IPS DF 19.7 (cell line): Measurements from ENCODE around the gene NOXO1.
"Not testable (repeated sequence)": the region's sequence is repeated elsewhere in the genome, so short reads cannot be mapped to it uniquely, and the experiment has no call there.

Source experiments
- DNase-seq: peaks from one replicate; pipeline ENCODE4 v3.0.0-alpha.2; 2013; ENCODE audit warnings: low read depth, low spot score

The NOXO1 gene

DNA sequence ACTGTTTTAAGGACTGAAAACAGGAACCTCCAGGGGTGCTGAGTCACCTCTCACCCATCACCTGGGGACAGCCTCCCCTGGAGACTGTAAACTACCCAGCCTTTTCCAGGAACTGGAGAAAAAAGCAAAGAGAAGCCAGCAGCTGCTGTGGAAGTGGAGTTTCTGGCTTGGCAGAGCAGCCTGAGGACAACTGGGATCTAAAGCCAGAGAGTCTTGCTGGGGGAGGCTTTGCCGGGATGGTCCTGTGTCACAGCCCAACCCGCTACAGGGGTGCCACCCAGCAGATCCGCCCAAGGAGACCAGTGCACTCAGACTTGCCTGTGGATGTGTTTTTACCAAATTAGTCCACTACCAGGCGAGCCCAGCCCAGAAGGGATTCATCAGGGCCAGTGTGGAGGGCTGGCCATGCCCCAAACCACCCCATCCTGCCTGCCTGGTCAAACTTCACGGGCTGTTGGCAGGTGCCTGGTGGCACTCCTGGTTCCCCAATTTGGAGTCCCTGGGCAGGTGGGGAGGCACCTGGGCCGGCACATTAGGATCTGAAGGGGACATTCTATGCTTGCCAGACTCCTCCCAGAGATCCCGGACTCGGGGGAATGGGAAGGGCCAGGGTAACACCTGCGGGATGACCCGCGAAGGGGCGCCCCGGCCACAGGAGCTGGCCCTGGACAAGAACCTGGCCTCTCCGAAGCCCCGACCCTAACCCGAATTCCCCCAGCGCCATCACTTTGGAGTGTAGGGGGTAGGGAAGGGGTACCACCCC lies 39.0 kb downstream of the NOXO1 start:
- no peak for DNase-seq

DNA sequence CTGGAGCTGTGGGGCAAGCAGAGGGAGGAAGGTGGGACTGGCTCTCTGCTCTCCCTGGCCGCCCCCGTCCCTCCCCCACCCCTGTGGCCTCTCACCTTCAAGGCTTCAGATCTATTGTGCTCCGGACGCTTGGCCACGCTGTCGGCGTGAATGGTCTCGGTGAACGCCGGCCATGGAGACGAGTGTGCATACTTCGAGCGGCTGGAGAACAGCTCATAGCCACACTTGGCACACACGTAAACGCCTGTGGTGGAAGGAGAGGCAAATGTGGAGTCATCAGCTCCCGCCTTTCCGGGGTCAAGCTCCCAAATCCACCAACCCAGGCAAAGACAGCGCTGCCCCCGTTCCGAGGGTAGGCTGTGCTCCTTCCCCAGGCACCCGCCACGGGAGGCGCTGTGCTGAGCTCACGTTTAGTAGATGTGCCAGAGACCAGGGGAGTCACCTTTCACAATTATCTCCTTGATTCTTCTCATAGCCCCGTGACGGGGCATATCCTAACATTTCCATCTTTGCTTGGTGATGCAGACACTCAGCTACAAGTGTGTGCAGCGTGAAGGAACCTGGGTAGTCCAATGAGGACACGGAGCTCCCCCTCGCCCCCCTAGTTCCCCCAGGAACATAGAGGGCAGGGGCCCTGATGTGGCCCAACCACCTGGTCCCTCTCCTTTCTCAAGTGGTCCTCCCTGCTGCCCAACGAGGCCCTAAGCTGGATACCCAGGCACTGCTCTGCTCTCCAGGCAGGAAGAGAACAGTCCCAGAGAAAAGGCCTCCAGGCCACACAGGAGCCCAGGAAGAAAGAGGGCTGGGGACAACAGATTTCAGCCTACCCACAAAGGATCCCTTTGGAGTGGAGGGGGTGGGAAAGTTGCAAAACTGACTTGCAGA lies 39.9 kb downstream of the NOXO1 start:
- DNase-seq, result no peak

DNA sequence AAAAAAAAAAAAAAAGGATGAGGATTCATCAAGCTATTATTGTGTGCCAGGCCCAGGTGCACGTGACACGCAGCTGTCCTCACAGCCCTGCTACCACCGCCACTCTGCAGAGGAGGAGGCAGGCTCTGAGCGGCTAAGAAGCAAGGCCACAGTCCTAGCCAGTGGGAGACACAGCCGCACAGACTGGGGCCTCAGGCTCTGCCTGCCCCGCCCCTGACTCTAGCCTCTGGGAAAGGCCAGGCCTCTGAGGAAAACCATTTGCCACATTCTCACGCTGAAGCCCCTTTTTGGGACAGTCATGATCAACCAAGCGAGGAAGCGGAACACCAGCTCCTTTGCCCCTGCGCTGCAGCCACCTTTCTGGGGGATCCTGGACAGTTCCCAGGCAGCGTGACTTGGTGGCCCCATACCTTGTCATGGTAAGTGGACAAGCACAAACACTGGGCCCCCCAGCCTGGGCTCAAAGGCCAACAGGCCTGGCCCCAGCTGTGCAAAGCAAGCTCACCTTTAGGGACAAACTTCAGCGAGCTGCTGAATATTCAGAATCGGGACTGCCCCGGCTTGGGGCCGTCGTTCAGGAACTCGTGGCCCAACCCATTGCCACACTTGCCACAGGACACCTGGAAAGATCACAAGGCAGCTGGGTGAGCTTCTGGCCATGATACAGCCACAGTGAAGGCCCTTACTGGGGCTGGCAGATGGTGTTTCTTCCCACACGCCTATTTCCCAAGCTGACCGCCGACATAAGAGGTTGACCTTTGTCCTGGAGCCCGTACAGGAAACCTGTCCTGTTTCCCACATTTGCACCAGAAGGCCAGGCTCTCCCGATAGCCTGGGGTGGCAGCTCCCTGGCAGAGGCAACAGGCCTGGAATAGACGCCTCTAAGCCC lies 40.8 kb downstream of the NOXO1 start:
- DNase-seq, result no peak

DNA sequence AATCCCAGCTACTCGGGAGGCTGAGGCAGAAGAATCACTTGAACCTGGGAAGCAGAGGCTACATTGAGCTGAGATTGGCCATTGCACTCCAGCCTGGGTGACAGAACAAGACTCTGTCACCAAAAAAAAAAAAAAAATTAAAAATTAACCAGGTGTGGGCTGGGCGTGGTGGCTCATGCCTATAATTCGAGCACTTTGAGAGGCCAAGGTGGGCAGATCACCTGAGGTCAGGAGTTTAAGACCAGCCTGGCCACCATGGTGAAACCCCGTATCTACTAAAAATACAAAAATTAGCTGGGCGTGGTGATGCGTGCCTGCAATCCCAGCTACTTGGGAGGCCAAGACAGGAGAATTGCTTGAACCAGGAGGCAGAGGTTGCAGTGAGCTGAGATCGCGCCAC lies 41.4 kb downstream of the NOXO1 start:
- DNase-seq, result not testable (repeated sequence)

DNA sequence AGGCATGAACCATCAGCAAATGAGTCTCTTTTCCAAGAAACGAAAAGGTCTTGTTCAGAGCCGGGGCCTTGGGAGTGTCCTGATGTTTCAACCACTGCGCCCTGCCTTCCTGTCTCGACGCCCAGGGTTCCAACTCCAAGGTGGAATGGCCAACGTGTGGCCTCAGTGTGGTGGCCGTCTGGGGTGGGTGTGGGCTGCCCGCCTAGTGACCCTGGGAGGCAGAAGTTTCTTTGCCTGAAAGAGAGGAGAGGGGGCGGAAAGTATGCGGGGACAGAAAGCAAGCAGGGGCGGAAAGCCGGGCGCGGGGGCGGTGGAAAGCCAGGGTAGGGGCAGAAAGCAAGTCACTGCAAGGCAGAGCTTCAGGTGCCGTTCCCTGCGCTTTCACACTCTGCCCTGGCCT lies 42.4 kb downstream of the NOXO1 start:
- DNase-seq, result no peak

DNA sequence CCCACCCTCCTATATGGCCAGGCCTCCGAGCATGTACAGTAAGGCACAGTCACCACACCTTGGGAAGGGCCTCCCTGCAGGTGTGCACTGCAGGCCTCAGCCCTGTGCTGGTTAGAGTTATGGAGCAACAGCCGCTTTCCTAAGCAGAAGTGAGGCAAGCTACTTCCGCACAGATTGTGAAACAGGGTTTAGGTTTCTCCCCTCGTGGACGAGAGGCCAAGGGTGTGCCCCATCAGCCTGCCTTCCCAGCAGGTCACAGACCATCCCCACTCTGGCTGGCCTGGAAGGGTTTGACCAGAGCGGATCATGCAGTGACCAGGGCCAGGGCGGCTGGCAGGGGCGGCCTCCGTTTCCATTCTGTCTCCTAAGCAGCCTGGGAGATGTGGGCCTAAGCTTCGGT lies 43.0 kb downstream of the NOXO1 start:
- DNase-seq, result no peak

DNA sequence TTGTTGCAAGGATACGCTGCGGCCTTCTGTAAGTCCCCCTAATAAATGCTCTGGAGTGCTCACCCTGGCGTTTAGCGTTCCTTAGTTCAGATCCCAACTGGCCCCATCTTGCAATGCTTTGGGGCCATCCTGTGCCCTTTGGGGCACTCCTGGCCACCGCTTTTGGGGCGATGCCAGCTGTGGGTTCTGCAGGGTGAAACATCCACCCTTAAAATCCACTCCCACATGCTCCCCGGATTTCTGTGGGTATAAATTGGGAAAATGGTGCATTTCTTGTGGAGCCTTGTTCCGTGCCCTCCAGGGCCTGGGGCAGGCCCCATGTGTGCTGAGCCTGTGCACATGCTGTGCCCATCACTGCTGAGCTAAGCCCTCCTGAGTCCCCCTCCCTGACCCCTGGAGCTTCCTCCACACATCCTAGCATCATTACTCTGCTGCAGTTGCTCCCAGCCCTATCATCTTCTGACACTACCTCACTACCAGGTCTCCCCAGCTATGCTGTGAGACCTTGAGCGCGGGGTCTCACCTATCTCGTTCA lies 44.3 kb downstream of the NOXO1 start:
- no peak for DNase-seq

DNA sequence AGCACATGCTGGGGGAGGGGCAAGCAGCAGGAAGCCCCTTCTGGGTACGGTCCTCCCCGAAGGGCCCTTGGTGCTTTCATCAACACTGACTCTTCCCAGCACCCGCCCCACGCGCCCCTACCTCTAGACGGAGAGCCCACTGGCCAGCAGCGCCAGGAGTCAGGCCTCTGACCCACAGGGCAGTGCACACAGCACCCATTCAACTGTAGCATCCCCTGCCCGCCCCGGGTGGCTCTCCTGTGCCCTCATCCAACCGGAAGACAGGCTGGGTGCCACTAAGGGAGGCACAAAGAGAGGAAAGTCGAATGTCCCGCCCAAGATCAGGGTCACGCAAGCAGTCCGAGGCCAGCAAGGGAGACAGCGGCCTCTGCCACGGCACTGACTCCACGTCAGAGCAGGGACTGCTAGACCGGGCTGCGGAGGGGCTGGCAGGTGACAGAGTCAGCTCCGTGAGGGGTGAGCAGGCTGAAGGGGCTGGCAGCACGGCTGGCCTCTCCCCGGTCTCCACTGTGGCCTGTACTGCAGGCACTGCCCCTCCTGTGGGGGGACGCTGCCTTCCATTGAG lies 48.1 kb downstream of the NOXO1 start:
- DNase-seq, result no peak

DNA sequence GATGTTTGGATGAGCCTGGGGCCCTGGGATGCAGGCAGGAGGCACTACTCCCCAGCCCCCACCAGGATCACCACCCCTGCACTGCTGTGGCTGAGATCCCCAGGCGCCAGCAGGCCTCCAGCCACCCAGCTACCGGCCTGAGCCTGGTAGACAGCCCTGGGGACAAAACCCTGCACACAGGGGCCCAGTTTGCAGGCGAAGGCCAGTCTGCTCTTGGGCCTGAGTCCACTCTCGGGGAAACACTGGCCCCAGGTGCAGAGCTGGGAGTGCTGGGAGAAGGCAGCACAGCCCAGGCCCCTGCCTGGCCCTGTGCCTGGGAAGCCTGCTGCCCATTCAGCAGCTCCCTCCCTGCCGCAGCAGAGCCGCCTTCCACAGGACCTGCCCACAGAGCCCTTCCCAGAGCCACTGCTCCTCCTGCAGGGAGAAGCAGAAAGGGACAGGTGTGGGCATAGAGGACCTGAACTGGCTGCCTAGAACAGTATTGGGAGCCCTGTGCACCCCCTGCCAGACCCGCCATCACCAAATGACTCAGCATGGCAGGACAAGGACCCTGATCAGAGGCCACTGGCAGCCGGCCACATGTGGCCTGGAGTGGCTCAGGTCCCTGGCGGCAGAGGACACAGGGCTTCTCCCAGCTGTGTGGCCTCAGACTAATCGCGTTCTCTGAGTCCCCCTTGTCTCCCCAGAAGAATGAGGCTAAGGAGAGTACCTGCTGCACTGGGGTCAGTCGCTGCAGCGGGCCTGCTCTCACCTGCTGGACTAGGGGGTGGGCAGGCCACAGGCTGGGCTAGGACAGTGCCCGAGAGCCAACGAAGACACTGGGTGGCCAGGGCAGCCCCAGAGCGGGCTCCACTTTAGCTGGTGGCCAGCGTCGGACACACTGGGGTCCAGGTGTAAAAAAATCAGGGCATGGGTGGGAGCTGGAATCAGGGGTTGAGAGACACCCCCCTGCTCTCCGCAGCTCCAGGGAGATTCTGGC lies 48.9 kb downstream of the NOXO1 start:
- no peak for DNase-seq

DNA sequence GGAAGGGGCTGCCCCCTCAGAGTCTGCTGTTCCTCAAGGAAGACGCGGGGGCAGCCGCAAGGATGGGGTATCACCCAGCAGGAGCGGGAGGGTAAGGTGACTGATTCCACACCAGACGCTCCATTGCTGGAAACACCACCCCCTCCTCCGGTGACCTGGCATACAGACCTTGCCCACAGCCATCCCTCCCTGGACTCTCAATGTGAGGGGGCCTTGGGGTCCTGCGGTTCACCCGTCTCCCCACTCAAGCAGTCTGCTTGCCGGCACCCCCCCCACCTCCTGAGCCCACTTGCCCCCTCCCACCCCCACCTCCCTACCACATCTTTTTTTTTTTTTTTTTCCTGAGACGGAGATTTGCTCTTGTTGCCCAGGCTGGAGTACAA lies 50.9 kb downstream of the NOXO1 start:
- no peak for DNase-seq

DNA sequence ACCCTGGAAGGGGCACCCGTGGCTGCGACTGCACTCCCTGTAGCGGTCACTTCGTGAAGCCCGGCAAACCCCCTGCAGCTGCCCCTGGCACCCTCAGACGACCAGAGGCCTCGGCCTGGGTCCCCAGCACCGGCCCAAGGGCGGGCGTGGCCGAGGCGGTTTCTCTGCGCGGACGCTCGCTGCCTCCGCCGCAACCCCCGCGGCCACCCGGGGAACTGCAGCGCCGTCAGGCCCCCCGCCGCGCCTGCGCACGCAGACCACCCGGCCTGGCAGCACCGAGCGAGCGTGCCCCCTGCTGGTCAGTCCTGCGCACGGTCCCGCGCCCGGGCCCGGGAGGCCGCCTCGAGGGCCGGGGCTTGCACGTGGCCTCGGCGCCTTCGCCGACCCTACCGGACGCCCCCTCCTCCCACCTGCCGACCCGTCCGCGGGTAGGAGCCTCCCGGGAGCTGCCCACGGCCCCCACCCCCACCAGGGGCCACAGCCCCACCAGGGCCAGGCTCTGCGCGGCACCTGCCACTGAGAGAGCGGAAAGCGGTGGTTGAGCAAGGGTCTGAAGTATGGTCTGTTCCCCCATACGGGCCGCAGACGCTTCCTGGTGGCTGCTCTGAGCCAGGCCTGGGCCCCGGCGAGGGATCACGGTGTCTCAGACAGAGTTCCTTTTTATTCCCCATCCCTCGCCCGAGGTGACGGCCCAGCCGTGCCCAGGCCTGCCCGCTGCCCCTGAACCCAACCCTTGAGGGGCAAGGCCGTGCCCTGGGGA lies 51.5 kb downstream of the NOXO1 start:
- no peak for DNase-seq

DNA sequence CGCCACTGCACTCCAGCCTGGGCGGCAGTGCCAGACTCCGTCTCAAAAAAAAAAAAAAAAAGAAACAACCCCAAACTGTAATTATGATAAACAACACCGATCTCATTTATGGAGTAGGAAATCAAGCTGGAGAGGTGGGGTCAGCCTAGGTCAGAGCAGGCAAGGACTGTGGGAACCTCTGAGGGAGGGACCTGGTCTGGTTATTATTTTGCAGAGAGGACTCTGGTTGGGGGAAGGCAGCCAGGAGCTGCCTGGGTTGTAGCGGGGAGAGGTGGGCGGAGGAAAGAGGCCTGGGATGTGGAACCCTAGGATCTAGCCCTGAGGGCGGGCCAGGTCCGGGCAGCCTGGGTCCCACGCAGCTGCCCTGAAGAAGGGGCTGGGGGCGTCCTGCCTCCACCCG lies 52.2 kb downstream of the NOXO1 start:
- DNase-seq, result no peak
